Right cardiac atrium (tissue), 5 donors: ENCODE results near the gene NBAS. TPM values are rescaled to one million over a fixed set of nuclear protein-coding genes. Genes with fewer than 3 reads are reported as not detected.

Experiments used
- polyA plus RNA-seq: library from polyadenylated mRNA; stranded (reverse); fragments of 200-250 nt; gene quantifications from one replicate; pipeline ENCODE4 v1.2.3, GENCODE V29; 2013
- total RNA-seq, 4 donors: library from RNA; stranded (reverse); fragmentation: NEBNext Ultra II Directional; extraction: Animal tissue kit (Norgen Biotek cat#: 25700); gene quantifications; one replicate each; pipeline ENCODE4 v1.2.1, GENCODE V29; 2021
- donor health status: healthy with polysubstance abuse.
- donor health status: DM: no; HTN: yes; CAD: no.
- donor health status: DM: no; HTN: no; CAD: no.
- donor health status: DM: no; HTN: yes; CAD: no; lungs with severe emphysema.
- donor health status: DM: yes; HTN: yes; CAD: no.

The NBAS gene
- total and polyA plus RNA-seq, 5 donors: 22.4 to 59.4 (median 52.9) TPM

Other genes starting within 250 kb of the NBAS start
- 100 to 1,000 TPM; 109 to 136 (median 113) TPM for gene DDX1, start 30.5 kb upstream of the NBAS start, total RNA-seq
- 117 TPM for gene DDX1, start 30.5 kb upstream of the NBAS start, polyA plus RNA-seq